ENCODE measurements around the gene DYNLL1. TPM values are rescaled to one million over a fixed set of nuclear protein-coding genes. Genes with fewer than 3 reads are reported as not detected.

The DYNLL1 gene
- total RNA-seq, 1 experiment from 2014 or later, result 313 TPM

GRCh38 chr12:120540445-120540844 lies 44.5 kb downstream of the DYNLL1 start:
- H3K27me3 ChIP-seq (ENCODE audit: control insufficient read depth, insufficient read depth, low read length), result no peaks in the 10 kb centered on the region
- no peak for DNase-seq
- no peak overlapping the region for H3K4me3 ChIP-seq (ENCODE audit: insufficient read depth, low read depth, low read length)
- no peaks in the 10 kb centered on the region; the same call in 1 of the 2 replicates for H3K36me3 ChIP-seq (replicated peaks; ENCODE audit: control insufficient read depth, insufficient read depth, low read length)

GRCh38 chr12:120542166-120542565 lies 46.3 kb downstream of the DYNLL1 start:
- Histone ChIP-seq H3K4me3 (ENCODE audit: insufficient read depth, low read depth, low read length) (no peak overlapping the region), H3K36me3 (replicated peaks; ENCODE audit: control insufficient read depth, insufficient read depth, low read length) (peaks cover 5% of the 10 kb centered on the region), H3K27me3 (ENCODE audit: control insufficient read depth, insufficient read depth, low read length) (no peaks in the 10 kb centered on the region)
- DNase-seq, result no peak

- DNase-seq, result no peak
- Histone ChIP-seq H3K36me3 (replicated peaks; ENCODE audit: control insufficient read depth, insufficient read depth, low read length) (peaks cover 15% of the 10 kb centered on the region), H3K4me3 (ENCODE audit: insufficient read depth, low read depth, low read length) (no peak overlapping the region), H3K27me3 (ENCODE audit: control insufficient read depth, insufficient read depth, low read length) (no peaks in the 10 kb centered on the region)
Observed at GRCh38 chr12:120544691-120545090, 48.8 kb downstream of the DYNLL1 start.

GRCh38 chr12:120546050-120546386 lies 50.1 kb downstream of the DYNLL1 start:
- H3K36me3 ChIP-seq (replicated peaks; ENCODE audit: control insufficient read depth, insufficient read depth, low read length), result peaks cover 18% of the 10 kb centered on the region
- no peaks in the 10 kb centered on the region for H3K27me3 ChIP-seq (ENCODE audit: control insufficient read depth, insufficient read depth, low read length)
- H3K4me3 ChIP-seq (ENCODE audit: insufficient read depth, low read depth, low read length), result no peak overlapping the region
- DNase-seq, result no peak

Other genes starting within 250 kb of the DYNLL1 start
- gene PXN, start 230.4 kb upstream of the DYNLL1 start, total RNA-seq (2014; rRNA removed; shearing (Covaris generic)), result 76.1 and 89.9 TPM in 2 replicates
- under 0.01 TPM in 2 replicates for gene RNU4-2, start 204.2 kb upstream of the DYNLL1 start, total RNA-seq (2014; rRNA removed; shearing (Covaris generic))
- gene RNU4-1, start 202.9 kb upstream of the DYNLL1 start, total RNA-seq (2014; rRNA removed; shearing (Covaris generic)), result under 0.01 TPM in 2 replicates
- gene SIRT4, start 193.8 kb upstream of the DYNLL1 start, total RNA-seq (2014; rRNA removed; shearing (Covaris generic)), result 3.1 and 4.1 TPM in 2 replicates
- not detected in 2 replicates for gene PLA2G1B, start 168.3 kb upstream of the DYNLL1 start, total RNA-seq (2014; rRNA removed; shearing (Covaris generic))
- gene MSI1, start 126.9 kb upstream of the DYNLL1 start, total RNA-seq (2014; rRNA removed; shearing (Covaris generic)), result 23.2 and 31.8 TPM in 2 replicates
- gene COX6A1, start 58.0 kb upstream of the DYNLL1 start, total RNA-seq (2014; rRNA removed; shearing (Covaris generic)), result 488 and 604 TPM in 2 replicates
- 35.2 and 37.2 TPM in 2 replicates for gene TRIAP1, start 49.7 kb upstream of the DYNLL1 start, total RNA-seq (2014; rRNA removed; shearing (Covaris generic))
- gene GATC, start 49.7 kb upstream of the DYNLL1 start, total RNA-seq (2014; rRNA removed; shearing (Covaris generic)), result 19.8 and 23.4 TPM in 2 replicates
- 203 and 212 TPM in 2 replicates for gene SRSF9, start 26.4 kb upstream of the DYNLL1 start, total RNA-seq (2014; rRNA removed; shearing (Covaris generic))
- gene COQ5, start 33.0 kb downstream of the DYNLL1 start, total RNA-seq (2014; rRNA removed; shearing (Covaris generic)), result 56.8 and 78.3 TPM in 2 replicates
- 118 and 119 TPM in 2 replicates for gene RNF10, start 38.2 kb downstream of the DYNLL1 start, total RNA-seq (2014; rRNA removed; shearing (Covaris generic))
- 52.6 and 53.8 TPM in 2 replicates for gene POP5, start 85.3 kb downstream of the DYNLL1 start, total RNA-seq (2014; rRNA removed; shearing (Covaris generic))
- 4.4 and 6.0 TPM in 2 replicates for gene CABP1, start 144.5 kb downstream of the DYNLL1 start, total RNA-seq (2014; rRNA removed; shearing (Covaris generic))
- gene MLEC, start 191.0 kb downstream of the DYNLL1 start, total RNA-seq (2014; rRNA removed; shearing (Covaris generic)), result 142 and 181 TPM in 2 replicates
- 15.8 and 26.4 TPM in 2 replicates for gene UNC119B, start 214.3 kb downstream of the DYNLL1 start, total RNA-seq (2014; rRNA removed; shearing (Covaris generic))
- gene ACADS, start 229.7 kb downstream of the DYNLL1 start, total RNA-seq (2014; rRNA removed; shearing (Covaris generic)), result 14.0 and 16.0 TPM in 2 replicates

All from H7 (cell line).